Measurements from ENCODE around the gene ELMO1.

The ELMO1 gene

GRCh38 chr7:37483627-37484026 is 35.0 kb upstream of the ELMO1 start:
- Histone ChIP-seq H2BK15ac (replicated peaks; ENCODE audit: low read depth) (no peak overlapping the region), H2BK120ac (ENCODE audit: low read depth, low read length) (no peak overlapping the region), H3K23ac (ENCODE audit: low read length) (no peak overlapping the region), H3K4me3 (ENCODE audit: low read length) (no peak overlapping the region), H2BK5ac (ENCODE audit: low read length) (no peak overlapping the region), H3K4me1 (ENCODE audit: control insufficient read depth, low read depth, low read length) (no peaks in the 10 kb centered on the region), H3K4me2 (ENCODE audit: low read length) (no peak overlapping the region), H3K79me2 (ENCODE audit: control insufficient read depth, insufficient read depth, low read length) (no peaks in the 10 kb centered on the region), H4K5ac (ENCODE audit: low read length) (no peak overlapping the region), H3K4ac (ENCODE audit: low read depth, low read length) (no peak overlapping the region), H2AK5ac (ENCODE audit: low read length) (no peak overlapping the region), H3K27ac (ENCODE audit: low read depth, low read length) (no peak overlapping the region), H3K9ac (ENCODE audit: low read length) (no peak overlapping the region), H4K8ac (ENCODE audit: low read depth, low read length) (no peak overlapping the region), H3K56ac (ENCODE audit: low read length) (no peak overlapping the region), H3K27me3 (ENCODE audit: insufficient read depth, low read length, poor library complexity) (no peaks in the 10 kb centered on the region), H3K79me1 (ENCODE audit: low read length) (no peaks in the 10 kb centered on the region), H3K36me3 (ENCODE audit: control insufficient read depth, insufficient read depth, low read length) (no peaks in the 10 kb centered on the region), H3K18ac (ENCODE audit: low read length) (no peak overlapping the region)
- WGBS (ENCODE audit: extremely low coverage, insufficient coverage, low lambda C conversion rate), result no CpG with 5 or more reads among the region's 3 CpGs
- DNase-seq, result no peak

- no peak overlapping the region for H2BK15ac ChIP-seq (replicated peaks; ENCODE audit: low read depth)
- H3K9ac ChIP-seq (ENCODE audit: low read length), result no peak overlapping the region
- no peak overlapping the region for H4K5ac ChIP-seq (ENCODE audit: low read length)
- H2AK5ac ChIP-seq (ENCODE audit: low read length), result no peak overlapping the region
- H3K4me3 ChIP-seq (ENCODE audit: low read length), result no peak overlapping the region
- no peaks in the 10 kb centered on the region for H3K79me2 ChIP-seq (ENCODE audit: control insufficient read depth, insufficient read depth, low read length)
- no peak overlapping the region for H4K8ac ChIP-seq (ENCODE audit: low read depth, low read length)
- no peak overlapping the region for H3K4ac ChIP-seq (ENCODE audit: low read depth, low read length)
- DNase-seq, result no peak
- H3K27me3 ChIP-seq (ENCODE audit: insufficient read depth, low read length, poor library complexity), result no peaks in the 10 kb centered on the region
- H3K4me2 ChIP-seq (ENCODE audit: low read length), result no peak overlapping the region
- H3K18ac ChIP-seq (ENCODE audit: low read length), result no peak overlapping the region
- H3K23ac ChIP-seq (ENCODE audit: low read length), result no peak overlapping the region
- no peaks in the 10 kb centered on the region for H3K79me1 ChIP-seq (ENCODE audit: low read length)
- no CpG with 5 or more reads among the region's 2 CpGs for WGBS (ENCODE audit: extremely low coverage, insufficient coverage, low lambda C conversion rate)
- H3K27ac ChIP-seq (ENCODE audit: low read depth, low read length), result no peak overlapping the region
- H3K36me3 ChIP-seq (ENCODE audit: control insufficient read depth, insufficient read depth, low read length), result no peaks in the 10 kb centered on the region
- H2BK5ac ChIP-seq (ENCODE audit: low read length), result no peak overlapping the region
- no peaks in the 10 kb centered on the region for H3K4me1 ChIP-seq (ENCODE audit: control insufficient read depth, low read depth, low read length)
- no peak overlapping the region for H3K56ac ChIP-seq (ENCODE audit: low read length)
- H2BK120ac ChIP-seq (ENCODE audit: low read depth, low read length), result no peak overlapping the region
Measured at GRCh38 chr7:37482953-37483352, 34.3 kb upstream of the ELMO1 start.

- Histone ChIP-seq H4K8ac (ENCODE audit: low read depth, low read length) (no peak overlapping the region), H3K4ac (ENCODE audit: low read depth, low read length) (no peak overlapping the region), H3K56ac (ENCODE audit: low read length) (no peak overlapping the region), H3K4me3 (ENCODE audit: low read length) (no peak overlapping the region), H2BK5ac (ENCODE audit: low read length) (no peak overlapping the region), H3K79me1 (ENCODE audit: low read length) (no peaks in the 10 kb centered on the region), H3K36me3 (ENCODE audit: control insufficient read depth, insufficient read depth, low read length) (no peaks in the 10 kb centered on the region), H3K9ac (ENCODE audit: low read length) (no peak overlapping the region), H3K27ac (ENCODE audit: low read depth, low read length) (no peak overlapping the region), H3K4me1 (ENCODE audit: control insufficient read depth, low read depth, low read length) (no peaks in the 10 kb centered on the region), H2BK15ac (replicated peaks; ENCODE audit: low read depth) (no peak overlapping the region), H2BK120ac (ENCODE audit: low read depth, low read length) (no peak overlapping the region), H2AK5ac (ENCODE audit: low read length) (no peak overlapping the region), H4K5ac (ENCODE audit: low read length) (no peak overlapping the region), H3K18ac (ENCODE audit: low read length) (no peak overlapping the region), H3K79me2 (ENCODE audit: control insufficient read depth, insufficient read depth, low read length) (no peaks in the 10 kb centered on the region), H3K27me3 (ENCODE audit: insufficient read depth, low read length, poor library complexity) (no peaks in the 10 kb centered on the region), H3K4me2 (ENCODE audit: low read length) (no peak overlapping the region), H3K23ac (ENCODE audit: low read length) (no peak overlapping the region)
- no peak for DNase-seq
- WGBS (ENCODE audit: extremely low coverage, insufficient coverage, low lambda C conversion rate), result no CpG with 5 or more reads among the region's 1 CpG
Measured at GRCh38 chr7:37482505-37482904, 33.8 kb upstream of the ELMO1 start.

- Histone ChIP-seq H2BK5ac (ENCODE audit: low read length) (no peak overlapping the region), H3K9ac (ENCODE audit: low read length) (no peak overlapping the region), H3K18ac (ENCODE audit: low read length) (no peak overlapping the region), H3K23ac (ENCODE audit: low read length) (no peak overlapping the region), H3K56ac (ENCODE audit: low read length) (no peak overlapping the region), H3K4ac (ENCODE audit: low read depth, low read length) (no peak overlapping the region), H3K36me3 (ENCODE audit: control insufficient read depth, insufficient read depth, low read length) (no peaks in the 10 kb centered on the region), H4K5ac (ENCODE audit: low read length) (no peak overlapping the region), H3K4me1 (ENCODE audit: control insufficient read depth, low read depth, low read length) (no peaks in the 10 kb centered on the region), H2AK5ac (ENCODE audit: low read length) (no peak overlapping the region), H2BK15ac (replicated peaks; ENCODE audit: low read depth) (no peak overlapping the region), H3K4me2 (ENCODE audit: low read length) (no peak overlapping the region), H3K27me3 (ENCODE audit: insufficient read depth, low read length, poor library complexity) (no peaks in the 10 kb centered on the region), H2BK120ac (ENCODE audit: low read depth, low read length) (no peak overlapping the region), H3K4me3 (ENCODE audit: low read length) (no peak overlapping the region), H4K8ac (ENCODE audit: low read depth, low read length) (no peak overlapping the region), H3K79me1 (ENCODE audit: low read length) (no peaks in the 10 kb centered on the region), H3K27ac (ENCODE audit: low read depth, low read length) (no peak overlapping the region), H3K79me2 (ENCODE audit: control insufficient read depth, insufficient read depth, low read length) (no peaks in the 10 kb centered on the region)
- DNase-seq, result no peak
- no CpG with 5 or more reads among the region's 5 CpGs for WGBS (ENCODE audit: extremely low coverage, insufficient coverage, low lambda C conversion rate)
Measured at GRCh38 chr7:37481722-37482288, 33.1 kb upstream of the ELMO1 start.

GRCh38 chr7:37481154-37481553 is 32.5 kb upstream of the ELMO1 start:
- Histone ChIP-seq H2AK5ac (ENCODE audit: low read length) (no peak overlapping the region), H3K4me1 (ENCODE audit: control insufficient read depth, low read depth, low read length) (no peaks in the 10 kb centered on the region), H3K27me3 (ENCODE audit: insufficient read depth, low read length, poor library complexity) (no peaks in the 10 kb centered on the region), H3K56ac (ENCODE audit: low read length) (no peak overlapping the region), H3K4me3 (ENCODE audit: low read length) (no peak overlapping the region), H2BK15ac (replicated peaks; ENCODE audit: low read depth) (no peak overlapping the region), H3K18ac (ENCODE audit: low read length) (no peak overlapping the region), H3K4me2 (ENCODE audit: low read length) (no peak overlapping the region), H4K5ac (ENCODE audit: low read length) (no peak overlapping the region), H3K27ac (ENCODE audit: low read depth, low read length) (no peak overlapping the region), H2BK5ac (ENCODE audit: low read length) (no peak overlapping the region), H4K8ac (ENCODE audit: low read depth, low read length) (no peak overlapping the region), H2BK120ac (ENCODE audit: low read depth, low read length) (no peak overlapping the region), H3K4ac (ENCODE audit: low read depth, low read length) (no peak overlapping the region), H3K23ac (ENCODE audit: low read length) (no peak overlapping the region), H3K79me1 (ENCODE audit: low read length) (no peaks in the 10 kb centered on the region), H3K9ac (ENCODE audit: low read length) (no peak overlapping the region), H3K36me3 (ENCODE audit: control insufficient read depth, insufficient read depth, low read length) (no peaks in the 10 kb centered on the region), H3K79me2 (ENCODE audit: control insufficient read depth, insufficient read depth, low read length) (no peaks in the 10 kb centered on the region)
- DNase-seq, result no peak
- no CpG with 5 or more reads among the region's 5 CpGs for WGBS (ENCODE audit: extremely low coverage, insufficient coverage, low lambda C conversion rate)
